Mucosa of gallbladder (tissue), 1 donor: ENCODE measurements around the gene PPP1R37. TPM values are rescaled to one million over a fixed set of nuclear protein-coding genes. Genes with fewer than 3 reads are reported as not detected.
A peak's percentile ranks its signal among the peaks of the same experiment; 100 is the strongest.

ENCODE experiments used
- DNase-seq: peaks from one replicate; pipeline ENCODE4 v3.0.0-alpha.2; 2020; ENCODE audit warnings: low spot score
- total RNA-seq: library from RNA; stranded (reverse); gene quantifications from one replicate; pipeline ENCODE4 v1.2.1, GENCODE V29; 2021
- donor health status: DM: no; HTN: no; CAD: no.

PPP1R37 gene
- total RNA-seq, 1 donor from 2014 or later, result 83.4 TPM

- no peak for DNase-seq
Measured at GRCh38 chr19:45169602-45170001, 76.6 kb downstream of the PPP1R37 start.

- DNase-seq, result no peak
Measured at GRCh38 chr19:45170146-45171106, 77.4 kb downstream of the PPP1R37 start.

GRCh38 chr19:45171211-45171623, 78.2 kb downstream of the PPP1R37 start:
- DNase-seq, result no peak

- no peak for DNase-seq
Measured at GRCh38 chr19:45172173-45172572, 79.2 kb downstream of the PPP1R37 start.

GRCh38 chr19:45172611-45173208, 79.7 kb downstream of the PPP1R37 start:
- no peak for DNase-seq

- DNase-seq, result no peak
Measured at GRCh38 chr19:45173816-45174215, 80.8 kb downstream of the PPP1R37 start.

- DNase-seq, result no peak
Measured at GRCh38 chr19:45175515-45176345, 82.8 kb downstream of the PPP1R37 start.

- DNase-seq, result no peak
Measured at GRCh38 chr19:45177817-45178261, 84.9 kb downstream of the PPP1R37 start, which contains the start of gene TRAPPC6A. Gene TRAPPC6A (minus strand): TSS chr19:45178237. CDS start chr19:45178218, 19 bp downstream.

- peak; percentile 100 for DNase-seq
Measured at GRCh38 chr19:45178262-45179071, 85.5 kb downstream of the PPP1R37 start, which contains the start of gene BLOC1S3. Gene BLOC1S3 (plus strand): TSS chr19:45178784. CDS start chr19:45179297, 513 bp downstream.

GRCh38 chr19:45179072-45179891, 86.3 kb downstream of the PPP1R37 start:
- no peak for DNase-seq

- DNase-seq, result no peak
Measured at GRCh38 chr19:45179892-45180370, 87.0 kb downstream of the PPP1R37 start.

- no peak for DNase-seq
Measured at GRCh38 chr19:45180936-45181335, 88.0 kb downstream of the PPP1R37 start.

GRCh38 chr19:45182758-45183157, 89.8 kb downstream of the PPP1R37 start:
- DNase-seq, result no peak

GRCh38 chr19:45184115-45184514, 91.1 kb downstream of the PPP1R37 start:
- no peak for DNase-seq

GRCh38 chr19:45186509-45187334, 93.7 kb downstream of the PPP1R37 start:
- DNase-seq, result no peak

GRCh38 chr19:45187421-45188100, 94.6 kb downstream of the PPP1R37 start:
- DNase-seq, result no peak

GRCh38 chr19:45189971-45190370, 97.0 kb downstream of the PPP1R37 start:
- DNase-seq, result no peak

- DNase-seq, result no peak
Measured at GRCh38 chr19:45191375-45191774, 98.4 kb downstream of the PPP1R37 start.
